Natural killer cell (primary cell): ENCODE data around the gene TRAPPC13. TPM values are rescaled to one million over a fixed set of nuclear protein-coding genes. Genes with fewer than 3 reads are reported as not detected.

Experiments
- ATAC-seq, 3 donors: fragments of 150-1000 bp in 2 of 3; fragments of 200-7000 bp in 1 of 3; cut with Tn5 transposase; 1 replicate in 1 of 3; 2 replicates in 2 of 3; pipeline ENCODE4 v1.10.0; 2021; ENCODE audit warnings: mild to moderate bottlenecking in 2 of 3, moderate library complexity in 2 of 3
- DNase-seq, 2 donors: peaks; one replicate each; pipeline versions ENCODE4 v3.0.0 to v3.0.0-alpha.2; 2013 to 2021; ENCODE audit warnings: mixed read lengths in 1 of 2
- H3K27ac ChIP-seq: one replicate; pipeline ENCODE4 v1.5.1; 2013; ENCODE audit warnings: mild to moderate bottlenecking, low read length
- H3K27me3 ChIP-seq: one replicate; pipeline ENCODE4 v1.6.1; 2013; ENCODE audit warnings: low read length; ENCODE audit not compliant: control insufficient read depth, insufficient read depth
- H3K36me3 ChIP-seq: one replicate; pipeline ENCODE4 v1.6.1; 2013; ENCODE audit warnings: low read length; ENCODE audit not compliant: control insufficient read depth, insufficient read depth
- H3K4me1 ChIP-seq: one replicate; pipeline ENCODE4 v1.6.1; 2013; ENCODE audit warnings: low read length; ENCODE audit not compliant: control insufficient read depth, insufficient read depth
- H3K4me3 ChIP-seq: one replicate; pipeline ENCODE4 v1.5.1; 2013; ENCODE audit warnings: low read length
- H3K9me3 ChIP-seq: one replicate; pipeline ENCODE4 v1.6.1; 2013; ENCODE audit warnings: low read length; ENCODE audit not compliant: control insufficient read depth, insufficient read depth
- H3K27ac Mint-ChIP-seq, 2 donors: one replicate each; pipeline ENCODE4 v1.8.0; 2022; ENCODE audit warnings: mild to moderate bottlenecking in 2 of 2, mixed read lengths in 2 of 2, moderate library complexity in 1 of 2
- H3K27me3 Mint-ChIP-seq, 2 donors: one replicate each; pipeline ENCODE4 v1.8.0; 2022; ENCODE audit warnings: low read depth in 2 of 2, mixed read lengths in 2 of 2
- H3K36me3 Mint-ChIP-seq: one replicate; pipeline ENCODE4 v1.8.0; 2022; ENCODE audit warnings: mixed read lengths
- H3K4me1 Mint-ChIP-seq, 2 donors: one replicate each; pipeline ENCODE4 v1.8.0; 2022; ENCODE audit warnings: mixed read lengths in 2 of 2
- H3K4me3 Mint-ChIP-seq: one replicate; pipeline ENCODE4 v1.8.0; 2022; ENCODE audit warnings: mild to moderate bottlenecking, moderate library complexity, mixed read lengths
- H3K9me3 Mint-ChIP-seq, 2 donors: one replicate each; pipeline ENCODE4 v1.8.0; 2022; ENCODE audit warnings: mixed read lengths in 2 of 2
- WGBS: methylation state at CpG from one replicate; pipeline ENCODE4 v1.1.7; 2013; ENCODE audit warnings: missing lambda C conversion rate; ENCODE audit not compliant: insufficient coverage; 5-methylcytosine and 5-hydroxymethylcytosine counted together
- intact Hi-C: fragments of 100-400 bp; cut with micrococcal nuclease; formaldehyde crosslinking; loops from one replicate; pipeline ENCODE4 v1.14.2; 2022
- total RNA-seq, 4 donors: library from RNA; stranded (reverse); fragments of 120-200 nt in 1 of 4; gene quantifications; one replicate each; pipeline versions ENCODE4 v1.2.3 to v1.2.4, GENCODE V29; 2013 to 2022
- TF ChIP-seq, protein P1 (sequence below): fragments of 200-600 bp; IDR thresholded peaks from one replicate; pipeline ENCODE4 v1.8.0; 2022; ENCODE audit warnings: antibody characterized with exemption

TRAPPC13 gene
- total RNA-seq, 3 donors from 2014 or later (not counting 1 experiment from before 2014, with no cell fraction given), result 20.9 to 27.5 (median 25.6) TPM

DNA sequence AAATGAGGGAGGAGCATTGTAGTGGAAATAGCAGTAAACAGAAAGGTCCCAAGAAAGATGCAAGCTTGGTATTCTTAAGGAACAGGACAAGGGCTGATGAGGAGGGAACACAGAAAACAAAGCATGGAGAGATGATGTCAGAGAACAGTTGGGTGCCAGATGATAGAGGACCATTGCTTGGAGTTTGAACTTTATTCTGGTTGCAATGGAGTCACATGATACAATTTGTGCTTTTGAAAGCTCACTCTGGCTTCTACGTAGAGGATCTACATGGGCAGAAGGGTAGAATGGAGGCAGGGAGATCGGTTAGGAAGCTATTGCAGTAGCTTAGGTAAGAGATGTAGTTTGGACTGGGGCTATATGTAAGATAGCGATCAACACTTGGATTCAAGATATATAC is 57.3 kb downstream of the TRAPPC13 start:
- Mint-ChIP-seq H3K27me3 (no peaks in the 10 kb centered on the region), H3K27ac (no peak overlapping the region), H3K4me3 (no peak overlapping the region), H3K9me3 (no peaks in the 10 kb centered on the region), H3K36me3 (no peaks in the 10 kb centered on the region), H3K4me1 (no peaks in the 10 kb centered on the region)
- no peak for ATAC-seq
- Histone ChIP-seq H3K4me1 (no peaks in the 10 kb centered on the region), H3K27ac (no peak overlapping the region), H3K36me3 (peaks cover 23% of the 10 kb centered on the region), H3K27me3 (no peaks in the 10 kb centered on the region), H3K9me3 (no peaks in the 10 kb centered on the region), H3K4me3 (no peak overlapping the region)
- WGBS, result 97% methylated on average over 3 of the region's 3 CpGs
- TF ChIP-seq, protein P1, sequence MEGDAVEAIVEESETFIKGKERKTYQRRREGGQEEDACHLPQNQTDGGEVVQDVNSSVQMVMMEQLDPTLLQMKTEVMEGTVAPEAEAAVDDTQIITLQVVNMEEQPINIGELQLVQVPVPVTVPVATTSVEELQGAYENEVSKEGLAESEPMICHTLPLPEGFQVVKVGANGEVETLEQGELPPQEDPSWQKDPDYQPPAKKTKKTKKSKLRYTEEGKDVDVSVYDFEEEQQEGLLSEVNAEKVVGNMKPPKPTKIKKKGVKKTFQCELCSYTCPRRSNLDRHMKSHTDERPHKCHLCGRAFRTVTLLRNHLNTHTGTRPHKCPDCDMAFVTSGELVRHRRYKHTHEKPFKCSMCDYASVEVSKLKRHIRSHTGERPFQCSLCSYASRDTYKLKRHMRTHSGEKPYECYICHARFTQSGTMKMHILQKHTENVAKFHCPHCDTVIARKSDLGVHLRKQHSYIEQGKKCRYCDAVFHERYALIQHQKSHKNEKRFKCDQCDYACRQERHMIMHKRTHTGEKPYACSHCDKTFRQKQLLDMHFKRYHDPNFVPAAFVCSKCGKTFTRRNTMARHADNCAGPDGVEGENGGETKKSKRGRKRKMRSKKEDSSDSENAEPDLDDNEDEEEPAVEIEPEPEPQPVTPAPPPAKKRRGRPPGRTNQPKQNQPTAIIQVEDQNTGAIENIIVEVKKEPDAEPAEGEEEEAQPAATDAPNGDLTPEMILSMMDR, result no peak
- no peak for DNase-seq
- intact Hi-C loops, result no loop called here

- Histone ChIP-seq H3K27ac (no peak overlapping the region), H3K36me3 (peaks cover 21% of the 10 kb centered on the region), H3K27me3 (no peaks in the 10 kb centered on the region), H3K4me1 (no peaks in the 10 kb centered on the region), H3K9me3 (no peaks in the 10 kb centered on the region), H3K4me3 (no peak overlapping the region)
- H3K4me3 Mint-ChIP-seq, result no peak overlapping the region
- ATAC-seq (no peak), DNase-seq (no peak)
- no peaks in the 10 kb centered on the region for H3K9me3 Mint-ChIP-seq
- TF ChIP-seq, protein P1, result no peak
- 98% methylated on average over 2 of the region's 2 CpGs for WGBS
- no peaks in the 10 kb centered on the region for H3K27me3 Mint-ChIP-seq
- intact Hi-C loops, result no loop called here
- no peaks in the 10 kb centered on the region for H3K4me1 Mint-ChIP-seq
- H3K27ac Mint-ChIP-seq, result no peak overlapping the region
- peaks cover under 1% of the 10 kb centered on the region for H3K36me3 Mint-ChIP-seq
These were observed 68.3 kb downstream of the TRAPPC13 start for GRCh38 chr5:65693121-65693520.

GRCh38 chr5:65695162-65695755 is 70.4 kb downstream of the TRAPPC13 start:
- no peak for ATAC-seq
- peaks cover 19% of the 10 kb centered on the region for H3K36me3 ChIP-seq
- peaks cover 9% of the 10 kb centered on the region for H3K36me3 Mint-ChIP-seq

More at GRCh38 chr5:65695162-65695755, 70.4 kb downstream of the TRAPPC13 start:
- H3K27ac Mint-ChIP-seq, result no peak overlapping the region
- WGBS, result 77% methylated on average over 4 of the region's 4 CpGs
- H3K4me3 ChIP-seq, result no peak overlapping the region
- no peaks in the 10 kb centered on the region for H3K4me1 Mint-ChIP-seq
- H3K4me1 ChIP-seq, result no peaks in the 10 kb centered on the region
- H3K27me3 ChIP-seq, result no peaks in the 10 kb centered on the region
- no peaks in the 10 kb centered on the region for H3K27me3 Mint-ChIP-seq
- no peak overlapping the region for H3K27ac ChIP-seq
- DNase-seq, result no peak
- TF ChIP-seq, protein P1, result no peak
- intact Hi-C loops, result no loop called here
- H3K4me3 Mint-ChIP-seq, result no peak overlapping the region
- no peaks in the 10 kb centered on the region for H3K9me3 ChIP-seq
- H3K9me3 Mint-ChIP-seq, result no peaks in the 10 kb centered on the region
